GM12864 (cell line): Measurements from ENCODE around the gene SLC24A3.

Source experiments
- DNase-seq: peaks from one replicate; pipeline ENCODE4 v3.0.0-alpha.2; 2011; ENCODE audit warnings: low read depth
- H3K4me3 ChIP-seq: 2 replicates; pipeline ENCODE4 v1.5.1; 2011; ENCODE audit warnings: mild to moderate bottlenecking, low read depth, low read length, control low read depth
- TF ChIP-seq, protein P1 (sequence below): IDR thresholded peaks from 2 replicates; pipeline ENCODE4 v1.5.1; 2011; ENCODE audit warnings: low read depth, mild to moderate bottlenecking, moderate library complexity, low read length, control low read depth, inconsistent platforms; ENCODE audit errors: missing control alignments

SLC24A3 gene

DNA sequence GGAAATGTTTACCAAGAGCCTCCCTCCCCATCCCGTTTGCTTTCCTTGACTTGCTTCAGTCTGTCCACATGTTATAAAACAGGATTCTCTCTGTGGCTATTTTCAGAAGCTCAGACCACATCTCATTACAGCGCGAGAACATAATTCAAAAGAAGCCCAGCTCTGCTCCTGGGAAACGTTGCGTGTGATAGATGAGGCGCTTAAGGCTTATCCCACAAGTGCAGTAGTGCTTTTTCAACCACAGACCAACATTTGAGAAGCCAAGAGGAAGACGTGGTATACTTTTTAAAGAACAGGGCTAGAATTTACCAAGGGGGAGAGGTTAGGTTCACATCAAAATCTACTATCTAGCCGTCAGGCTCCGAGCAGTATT is 239.5 kb downstream of the SLC24A3 start:
- DNase-seq = no peak
- no peak overlapping the region for H3K4me3 ChIP-seq
- TF ChIP-seq, protein P1, sequence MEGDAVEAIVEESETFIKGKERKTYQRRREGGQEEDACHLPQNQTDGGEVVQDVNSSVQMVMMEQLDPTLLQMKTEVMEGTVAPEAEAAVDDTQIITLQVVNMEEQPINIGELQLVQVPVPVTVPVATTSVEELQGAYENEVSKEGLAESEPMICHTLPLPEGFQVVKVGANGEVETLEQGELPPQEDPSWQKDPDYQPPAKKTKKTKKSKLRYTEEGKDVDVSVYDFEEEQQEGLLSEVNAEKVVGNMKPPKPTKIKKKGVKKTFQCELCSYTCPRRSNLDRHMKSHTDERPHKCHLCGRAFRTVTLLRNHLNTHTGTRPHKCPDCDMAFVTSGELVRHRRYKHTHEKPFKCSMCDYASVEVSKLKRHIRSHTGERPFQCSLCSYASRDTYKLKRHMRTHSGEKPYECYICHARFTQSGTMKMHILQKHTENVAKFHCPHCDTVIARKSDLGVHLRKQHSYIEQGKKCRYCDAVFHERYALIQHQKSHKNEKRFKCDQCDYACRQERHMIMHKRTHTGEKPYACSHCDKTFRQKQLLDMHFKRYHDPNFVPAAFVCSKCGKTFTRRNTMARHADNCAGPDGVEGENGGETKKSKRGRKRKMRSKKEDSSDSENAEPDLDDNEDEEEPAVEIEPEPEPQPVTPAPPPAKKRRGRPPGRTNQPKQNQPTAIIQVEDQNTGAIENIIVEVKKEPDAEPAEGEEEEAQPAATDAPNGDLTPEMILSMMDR = no peak

DNA sequence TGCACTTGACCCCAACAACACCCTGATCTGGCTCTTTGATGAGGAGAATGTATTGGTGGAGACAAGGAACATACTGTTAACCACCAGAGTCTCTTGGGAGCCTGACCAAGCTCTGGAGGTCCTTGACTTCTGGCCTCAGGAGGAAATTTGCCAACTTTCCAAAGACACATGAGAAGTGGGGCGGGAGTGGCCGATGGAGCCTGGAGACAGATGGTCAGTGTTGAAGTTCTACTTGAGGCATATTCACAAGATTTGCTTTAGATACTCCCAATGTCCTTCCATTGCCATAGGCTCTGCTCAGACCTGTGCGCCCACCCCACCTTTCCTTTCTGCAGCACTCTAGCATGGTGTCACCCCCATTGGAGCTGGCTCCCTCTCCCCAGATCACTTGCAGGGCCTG is 241.0 kb downstream of the SLC24A3 start:
- no peak overlapping the region for H3K4me3 ChIP-seq
- TF ChIP-seq, protein P1 = no peak
- DNase-seq = no peak

DNA sequence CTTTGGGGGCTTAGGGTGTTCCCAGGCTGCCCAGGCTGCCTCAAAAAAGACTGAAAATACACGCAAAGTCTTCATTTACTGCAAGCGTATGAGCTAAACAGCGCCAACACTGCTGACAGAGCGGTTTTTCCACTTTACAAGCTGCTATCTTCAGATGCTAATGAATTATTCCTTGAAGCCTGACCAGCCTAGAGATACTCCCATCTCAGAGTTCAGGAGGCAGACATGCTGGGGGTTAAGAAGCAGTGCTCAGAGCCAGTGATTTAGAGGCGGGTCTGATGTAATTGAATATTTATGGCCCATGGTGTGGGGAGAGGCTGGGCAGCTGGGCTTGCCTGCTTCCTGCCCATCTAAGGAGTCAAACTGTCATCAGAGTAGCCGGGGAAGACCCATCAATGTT is 241.4 kb downstream of the SLC24A3 start:
- no peak overlapping the region for H3K4me3 ChIP-seq
- TF ChIP-seq, protein P1 = no peak
- no peak for DNase-seq

DNA sequence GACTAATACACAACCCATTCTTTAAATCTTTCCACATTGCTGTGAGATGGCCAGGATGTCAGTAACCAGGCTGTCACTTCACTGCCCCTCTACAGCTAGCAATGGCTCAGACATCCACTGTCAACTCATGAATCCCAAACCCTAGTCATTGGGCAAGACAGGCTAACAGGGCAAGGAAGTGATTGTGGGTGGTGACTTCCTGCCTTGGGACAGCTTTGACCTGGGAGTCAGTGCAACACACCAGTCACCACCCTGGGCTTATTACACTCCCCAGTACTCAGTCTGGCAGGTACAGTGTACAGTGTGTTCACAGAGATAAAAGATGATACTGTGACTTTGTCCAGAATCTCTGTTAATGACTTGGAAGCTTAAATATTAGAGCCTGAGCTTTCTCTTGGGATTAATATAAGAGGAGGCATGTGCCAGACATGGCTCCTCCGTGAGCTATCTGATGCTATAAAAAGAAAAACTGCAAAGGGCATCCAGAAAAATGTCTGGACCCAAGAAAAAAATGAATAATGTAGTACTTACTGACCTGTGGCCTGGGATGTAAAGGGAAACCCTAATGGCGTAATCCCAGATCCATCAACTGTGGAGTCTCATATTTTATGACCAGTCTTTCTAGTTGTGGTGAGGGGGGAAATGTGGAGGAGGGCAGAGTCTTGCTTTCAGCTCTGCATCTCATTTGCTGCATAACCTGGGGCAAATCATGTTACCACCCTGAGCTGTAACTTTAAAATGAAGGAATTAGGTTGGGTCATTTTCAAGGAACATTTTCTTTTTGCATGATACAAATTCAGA is 244.4 kb downstream of the SLC24A3 start:
- DNase-seq = no peak
- TF ChIP-seq, protein P1 = no peak
- H3K4me3 ChIP-seq = no peak overlapping the region

DNA sequence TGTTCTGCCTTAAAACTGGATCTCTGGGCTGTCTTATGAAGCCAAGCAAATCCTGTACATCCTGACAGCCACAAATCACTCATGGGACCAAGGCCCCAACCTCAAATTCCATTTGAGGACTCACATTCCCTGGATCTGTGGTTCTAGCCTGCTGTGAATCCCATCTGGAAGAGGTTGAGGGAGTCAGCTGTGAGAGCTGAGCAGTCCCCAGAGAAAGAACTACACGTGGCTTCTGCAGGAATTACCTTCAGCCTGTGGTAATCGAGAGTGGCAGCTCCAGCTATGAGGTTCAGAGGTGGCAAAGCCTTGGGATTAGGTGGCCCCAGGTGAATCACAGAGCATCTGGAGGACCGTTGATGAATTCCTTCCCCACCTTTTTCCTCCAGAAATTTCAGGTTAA is 245.2 kb downstream of the SLC24A3 start:
- no peak for DNase-seq
- no peak overlapping the region for H3K4me3 ChIP-seq
- TF ChIP-seq, protein P1 = no peak

DNA sequence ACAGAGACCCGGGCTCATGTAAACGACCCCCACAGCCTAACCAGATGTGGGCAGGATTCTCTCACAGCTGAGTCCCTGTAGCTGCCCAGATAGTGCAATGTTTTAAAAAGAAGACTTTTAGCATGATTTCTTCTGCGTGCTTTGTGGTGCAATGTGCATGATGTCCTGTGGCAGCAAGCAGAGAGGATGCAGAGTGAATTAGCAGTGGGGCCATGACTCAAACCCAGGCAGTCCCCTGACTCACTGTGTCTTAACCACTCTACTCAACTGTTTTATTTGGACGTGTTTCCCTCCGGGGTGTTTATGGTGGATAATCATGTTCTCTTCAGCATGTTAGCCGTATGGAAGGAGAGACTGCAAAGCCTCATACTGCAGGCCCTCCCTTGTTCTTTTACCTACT is 247.9 kb downstream of the SLC24A3 start:
- no peak for DNase-seq
- H3K4me3 ChIP-seq = no peak overlapping the region
- TF ChIP-seq, protein P1 = no peak

DNA sequence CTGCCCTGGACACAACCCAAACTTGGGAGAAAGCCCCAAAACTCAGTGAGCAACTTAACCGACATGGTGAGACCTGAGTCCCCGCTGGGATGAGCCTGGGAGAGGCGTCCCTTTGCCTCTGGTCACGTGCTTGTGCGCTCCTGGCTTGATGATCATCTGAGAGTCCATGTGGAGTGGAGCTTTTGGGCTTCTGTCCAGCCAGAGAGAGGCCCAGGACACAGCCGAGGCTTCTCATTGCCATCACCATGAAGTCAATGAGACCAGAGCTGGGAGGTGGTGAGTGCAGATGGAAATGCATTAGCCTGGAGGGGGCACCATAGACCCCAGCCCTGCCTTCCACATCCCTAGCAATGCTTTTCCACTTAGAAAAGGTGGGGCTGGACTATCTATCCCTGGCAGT is 250.0 kb downstream of the SLC24A3 start:
- DNase-seq = no peak
- H3K4me3 ChIP-seq = no peak overlapping the region
- TF ChIP-seq, protein P1 = no peak
